ENCODE results near the gene FAM170B. TPM values are rescaled to one million over a fixed set of nuclear protein-coding genes. Genes with fewer than 3 reads are reported as not detected.

FAM170B gene
- total RNA-seq, 1 experiment from 2014 or later, result not detected

- TF ChIP-seq EZH2 (IDR thresholded peaks at IDR 0.05; ENCODE audit: low read depth), result no peak
- no peak for TF ChIP-seq CTCF (conservative IDR thresholded peaks at IDR 0.05)
- Histone ChIP-seq H2AFZ (no peak overlapping the region), H3K9me3 (ENCODE audit: insufficient read depth, low read depth) (no peaks in the 10 kb centered on the region), H3K79me2 (ENCODE audit: low read depth) (no peaks in the 10 kb centered on the region), H3K4me3 (no peak overlapping the region), H3K27me3 (ENCODE audit: insufficient read depth, low read depth) (0 out of 2 replicates have a peak, but pooled peaks cover 11% of the 10 kb centered on the region), H4K20me1 (ENCODE audit: insufficient read depth) (no peaks in the 10 kb centered on the region), H3K9me2 (ENCODE audit: insufficient read depth) (no peaks in the 10 kb centered on the region), H3F3A (ENCODE audit: insufficient read depth, low read depth) (no peaks in the 10 kb centered on the region), H3K4me2 (no peak overlapping the region), H3K36me3 (ENCODE audit: low read depth) (no peaks in the 10 kb centered on the region), H3K27ac (no peak overlapping the region), H3K4me1 (replicated peaks; ENCODE audit: insufficient read depth) (no peaks in the 10 kb centered on the region)
- ChIA-PET CTCF (no interaction called here), POLR2A (ENCODE audit: unreplicated experiment) (no interaction called here)
- intact Hi-C loops (cut with micrococcal nuclease; ENCODE audit: unreplicated experiment), result no loop called here
- BruUV-seq (replicated peaks), result no TSS peak
- no peak for DNase-seq
Measured at GRCh38 chr10:49158915-49159314, 25.1 kb upstream of the FAM170B start.

GRCh38 chr10:49158404-49158803, 24.6 kb upstream of the FAM170B start:
- H3F3A ChIP-seq (ENCODE audit: insufficient read depth, low read depth), result no peaks in the 10 kb centered on the region
- no peaks in the 10 kb centered on the region for H3K79me2 ChIP-seq (ENCODE audit: low read depth)
- H3K36me3 ChIP-seq (ENCODE audit: low read depth), result no peaks in the 10 kb centered on the region
- H2AFZ ChIP-seq, result no peak overlapping the region
- ChIA-PET CTCF (no interaction called here), POLR2A (ENCODE audit: unreplicated experiment) (no interaction called here)
- TF ChIP-seq CTCF (conservative IDR thresholded peaks at IDR 0.05) (no peak), EZH2 (IDR thresholded peaks at IDR 0.05; ENCODE audit: low read depth) (no peak)
- 0 out of 2 replicates have a peak, but pooled peaks cover 12% of the 10 kb centered on the region for H3K27me3 ChIP-seq (ENCODE audit: insufficient read depth, low read depth)
- H3K4me1 ChIP-seq (replicated peaks; ENCODE audit: insufficient read depth), result no peaks in the 10 kb centered on the region
- H3K27ac ChIP-seq, result no peak overlapping the region
- no peak overlapping the region for H3K4me2 ChIP-seq
- no peaks in the 10 kb centered on the region for H4K20me1 ChIP-seq (ENCODE audit: insufficient read depth)
- no peak overlapping the region for H3K4me3 ChIP-seq
- no peaks in the 10 kb centered on the region for H3K9me3 ChIP-seq (ENCODE audit: insufficient read depth, low read depth)
- no peaks in the 10 kb centered on the region for H3K9me2 ChIP-seq (ENCODE audit: insufficient read depth)
- BruUV-seq (replicated peaks), result no TSS peak
- intact Hi-C loops (cut with micrococcal nuclease; ENCODE audit: unreplicated experiment), result no loop called here
- no peak for DNase-seq

- no peaks in the 10 kb centered on the region for H4K20me1 ChIP-seq (ENCODE audit: insufficient read depth)
- H3K4me2 ChIP-seq, result no peak overlapping the region
- H3K79me2 ChIP-seq (ENCODE audit: low read depth), result no peaks in the 10 kb centered on the region
- no peak overlapping the region for H3K4me3 ChIP-seq
- ChIA-PET POLR2A (ENCODE audit: unreplicated experiment) (no interaction called here), CTCF (no interaction called here)
- 0 out of 2 replicates have a peak, but pooled peaks cover 24% of the 10 kb centered on the region for H3K27me3 ChIP-seq (ENCODE audit: insufficient read depth, low read depth)
- no peak for DNase-seq
- H3K9me3 ChIP-seq (ENCODE audit: insufficient read depth, low read depth), result no peaks in the 10 kb centered on the region
- no peak overlapping the region for H2AFZ ChIP-seq
- no peak overlapping the region for H3K27ac ChIP-seq
- no peaks in the 10 kb centered on the region for H3K9me2 ChIP-seq (ENCODE audit: insufficient read depth)
- TF ChIP-seq CTCF (conservative IDR thresholded peaks at IDR 0.05), result no peak
- no peak for TF ChIP-seq EZH2 (IDR thresholded peaks at IDR 0.05; ENCODE audit: low read depth)
- H3F3A ChIP-seq (ENCODE audit: insufficient read depth, low read depth), result no peaks in the 10 kb centered on the region
- BruUV-seq (replicated peaks), result no TSS peak
- intact Hi-C loops (cut with micrococcal nuclease; ENCODE audit: unreplicated experiment), result no loop called here
- H3K36me3 ChIP-seq (ENCODE audit: low read depth), result no peaks in the 10 kb centered on the region
- no peaks in the 10 kb centered on the region for H3K4me1 ChIP-seq (replicated peaks; ENCODE audit: insufficient read depth)
Measured at GRCh38 chr10:49157229-49157628, 23.4 kb upstream of the FAM170B start.
